Measurements from ENCODE around the gene TMEM135.

Gene TMEM135

GRCh38 chr11:87301785-87302540, 264.2 kb downstream of the TMEM135 start:
- DNase-seq (ENCODE audit: low read depth) = peak; percentile 45
- TF ChIP-seq CTCF (conservative IDR thresholded peaks at IDR 0.05; ENCODE audit: control insufficient read depth, insufficient read depth, low read depth, low read length) = no peak

GRCh38 chr11:87304412-87304811, 266.7 kb downstream of the TMEM135 start:
- DNase-seq (ENCODE audit: low read depth) = no peak
- TF ChIP-seq CTCF (conservative IDR thresholded peaks at IDR 0.05; ENCODE audit: control insufficient read depth, insufficient read depth, low read depth, low read length) = no peak
- H3K4me3 ChIP-seq (ENCODE audit: control insufficient read depth, low read depth, low read length) = no peak overlapping the region

More at GRCh38 chr11:87301785-87302540, 264.2 kb downstream of the TMEM135 start:
- no peak overlapping the region for H3K4me3 ChIP-seq (ENCODE audit: control insufficient read depth, low read depth, low read length)

- no peak for TF ChIP-seq CTCF (conservative IDR thresholded peaks at IDR 0.05; ENCODE audit: control insufficient read depth, insufficient read depth, low read depth, low read length)
- H3K4me3 ChIP-seq (ENCODE audit: control insufficient read depth, low read depth, low read length) = no peak overlapping the region
- no peak for DNase-seq (ENCODE audit: low read depth)
These were observed 268.6 kb downstream of the TMEM135 start for GRCh38 chr11:87306262-87306851.

- H3K4me3 ChIP-seq (ENCODE audit: control insufficient read depth, low read depth, low read length) = no peak overlapping the region
- peak; percentile 8 for DNase-seq (ENCODE audit: low read depth)
- no peak for TF ChIP-seq CTCF (conservative IDR thresholded peaks at IDR 0.05; ENCODE audit: control insufficient read depth, insufficient read depth, low read depth, low read length)
These were observed 269.4 kb downstream of the TMEM135 start for GRCh38 chr11:87307101-87307500.

GRCh38 chr11:87315229-87315628, 277.5 kb downstream of the TMEM135 start:
- TF ChIP-seq CTCF (conservative IDR thresholded peaks at IDR 0.05; ENCODE audit: control insufficient read depth, insufficient read depth, low read depth, low read length) = no peak
- no peak overlapping the region for H3K4me3 ChIP-seq (ENCODE audit: control insufficient read depth, low read depth, low read length)
- DNase-seq (ENCODE audit: low read depth) = no peak

GRCh38 chr11:87316491-87316890, 278.8 kb downstream of the TMEM135 start:
- TF ChIP-seq CTCF (conservative IDR thresholded peaks at IDR 0.05; ENCODE audit: control insufficient read depth, insufficient read depth, low read depth, low read length) = no peak
- DNase-seq (ENCODE audit: low read depth) = no peak
- H3K4me3 ChIP-seq (ENCODE audit: control insufficient read depth, low read depth, low read length) = no peak overlapping the region

All from fibroblast of mammary gland (primary cell).